Measurements from ENCODE around the gene NKX6-1.
A peak's percentile ranks its signal among the peaks of the same experiment; 100 is the strongest.

NKX6-1 gene

DNA sequence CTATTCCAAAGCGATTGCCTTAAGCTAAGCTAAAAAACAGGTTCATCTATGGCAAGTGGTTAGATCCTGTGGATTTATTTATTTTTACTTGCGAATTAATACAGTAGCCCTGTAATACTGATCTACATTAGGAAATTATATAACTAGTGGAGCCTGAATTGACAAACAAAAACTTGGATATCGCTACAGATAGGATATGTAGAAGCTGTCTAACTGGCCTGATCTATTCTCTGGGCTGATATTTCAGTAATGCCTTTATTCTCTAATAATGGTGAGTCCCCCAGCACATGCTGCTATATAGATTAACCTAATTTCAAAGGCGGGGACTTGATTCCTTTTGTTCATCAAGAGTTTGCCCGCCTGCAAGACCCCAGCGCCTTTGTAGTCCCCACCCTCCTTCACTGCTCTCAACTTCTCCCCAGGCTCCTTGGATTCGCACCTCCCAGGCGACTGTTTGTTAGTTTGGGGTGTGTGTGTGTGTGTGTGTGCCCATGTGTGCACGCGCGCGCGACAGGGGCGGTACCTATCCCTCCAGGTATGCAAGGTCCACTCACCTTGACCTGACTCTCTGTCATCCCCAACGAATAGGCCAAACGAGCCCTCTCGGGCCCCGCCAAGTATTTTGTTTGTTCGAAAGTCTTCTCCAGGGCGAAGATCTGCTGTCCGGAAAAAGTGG, 3.8 kb downstream of the NKX6-1 start:
- H3K9ac ChIP-seq (ENCODE audit: insufficient read length, low read depth): no peak overlapping the region
- no peaks in the 10 kb centered on the region for H3K36me3 ChIP-seq (ENCODE audit: insufficient read depth, insufficient read length, low read length)
- TF ChIP-seq SUZ12 (IDR thresholded peaks at IDR 0.05; ENCODE audit: extremely low read depth, insufficient read depth, insufficient read length): no peak
- TF ChIP-seq YY1 (IDR thresholded peaks at IDR 0.05; ENCODE audit: insufficient read depth, insufficient read length): no peak
- no peak for TF ChIP-seq ZNF274 (IDR thresholded peaks at IDR 0.05; ENCODE audit: low read depth, low read length)
- DNase-seq (ENCODE audit: low read depth, low spot score): no peak
- no peak overlapping the region for H3K4me3 ChIP-seq (ENCODE audit: insufficient read length, low read depth)
- no peaks in the 10 kb centered on the region for H3K9me3 ChIP-seq (ENCODE audit: insufficient read depth, low read length)
- H3K4me1 ChIP-seq (ENCODE audit: insufficient read depth, insufficient read length): peaks cover 3% of the 10 kb centered on the region
- peaks cover 95% of the 10 kb centered on the region for H3K27me3 ChIP-seq (ENCODE audit: insufficient read depth, insufficient read length)

- H3K9me3 ChIP-seq (ENCODE audit: insufficient read depth, low read length): no peaks in the 10 kb centered on the region
- H3K9ac ChIP-seq (ENCODE audit: insufficient read length, low read depth): no peak overlapping the region
- H3K27me3 ChIP-seq (ENCODE audit: insufficient read depth, insufficient read length): peaks cover 95% of the 10 kb centered on the region
- no peak for DNase-seq (ENCODE audit: low read depth, low spot score)
- peaks cover 3% of the 10 kb centered on the region for H3K4me1 ChIP-seq (ENCODE audit: insufficient read depth, insufficient read length)
- H3K4me3 ChIP-seq (ENCODE audit: insufficient read length, low read depth): no peak overlapping the region
- H3K36me3 ChIP-seq (ENCODE audit: insufficient read depth, insufficient read length, low read length): no peaks in the 10 kb centered on the region
- no peak for TF ChIP-seq YY1 (IDR thresholded peaks at IDR 0.05; ENCODE audit: insufficient read depth, insufficient read length)
- no peak for TF ChIP-seq ZNF274 (IDR thresholded peaks at IDR 0.05; ENCODE audit: low read depth, low read length)
- TF ChIP-seq SUZ12 (IDR thresholded peaks at IDR 0.05; ENCODE audit: extremely low read depth, insufficient read depth, insufficient read length): no peak
Observed at GRCh38 chr4:84494531-84494930, 4.6 kb downstream of the NKX6-1 start.

DNA sequence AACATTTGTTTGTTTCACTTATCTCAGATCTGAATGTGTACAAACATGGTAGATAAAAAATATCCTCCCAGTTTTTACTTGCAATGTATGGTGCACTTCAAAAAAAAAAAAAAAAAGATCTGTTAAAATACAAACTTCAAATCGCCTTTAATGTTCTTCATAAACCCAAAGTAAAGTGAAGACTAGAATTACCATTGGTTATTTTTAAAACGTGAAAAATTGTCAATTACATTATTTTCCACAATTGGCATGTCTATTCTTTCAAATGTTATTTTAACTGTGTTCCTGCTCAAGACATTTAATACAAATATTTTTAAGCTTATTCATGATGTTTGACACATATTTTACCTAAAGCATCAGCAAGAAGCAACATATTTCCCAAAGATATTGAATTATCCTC, 5.0 kb downstream of the NKX6-1 start:
- Histone ChIP-seq H3K9ac (ENCODE audit: insufficient read length, low read depth) (no peak overlapping the region), H3K4me1 (ENCODE audit: insufficient read depth, insufficient read length) (peaks cover 3% of the 10 kb centered on the region), H3K4me3 (ENCODE audit: insufficient read length, low read depth) (no peak overlapping the region), H3K9me3 (ENCODE audit: insufficient read depth, low read length) (no peaks in the 10 kb centered on the region), H3K36me3 (ENCODE audit: insufficient read depth, insufficient read length, low read length) (no peaks in the 10 kb centered on the region), H3K27me3 (ENCODE audit: insufficient read depth, insufficient read length) (peaks cover 100% of the 10 kb centered on the region)
- TF ChIP-seq ZNF274 (IDR thresholded peaks at IDR 0.05; ENCODE audit: low read depth, low read length) (no peak), SUZ12 (IDR thresholded peaks at IDR 0.05; ENCODE audit: extremely low read depth, insufficient read depth, insufficient read length) (no peak), YY1 (IDR thresholded peaks at IDR 0.05; ENCODE audit: insufficient read depth, insufficient read length) (no peak)
- no peak for DNase-seq (ENCODE audit: low read depth, low spot score)

DNA sequence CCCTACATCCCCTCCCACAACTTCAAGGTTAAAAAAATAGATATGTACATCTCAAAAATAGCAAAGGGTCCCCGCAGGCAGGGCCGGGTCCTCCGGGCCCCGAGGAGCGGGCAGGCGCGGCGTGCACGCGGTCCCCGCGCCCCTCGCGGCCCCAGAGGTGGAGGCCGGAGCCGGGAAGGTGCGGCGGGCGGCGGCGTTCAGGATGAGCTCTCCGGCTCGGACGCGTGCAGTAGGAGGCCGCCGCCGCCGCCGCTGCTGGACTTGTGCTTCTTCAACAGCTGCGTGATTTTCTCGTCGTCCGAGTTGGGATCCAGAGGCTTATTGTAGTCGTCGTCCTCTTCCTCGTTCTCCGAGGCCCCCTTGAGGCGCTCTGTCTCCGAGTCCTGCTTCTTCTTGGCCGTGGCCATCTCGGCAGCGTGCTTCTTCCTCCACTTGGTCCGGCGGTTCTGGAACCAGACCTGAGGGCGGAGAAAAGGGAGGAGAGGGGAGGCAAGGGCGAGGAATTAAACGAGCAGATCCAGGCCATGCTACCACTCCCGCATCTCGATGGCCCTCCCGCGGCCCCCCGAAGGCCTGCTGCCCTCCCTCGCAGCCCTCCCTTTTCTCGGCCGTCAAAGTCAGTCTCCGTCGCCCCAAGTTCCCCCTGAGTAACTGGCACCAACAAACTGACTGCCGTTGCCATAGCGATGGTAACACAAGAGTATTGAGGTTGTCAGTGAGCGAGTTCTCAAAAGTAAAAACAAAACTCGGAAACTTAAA, 5.8 kb downstream of the NKX6-1 start:
- Histone ChIP-seq H3K27me3 (ENCODE audit: insufficient read depth, insufficient read length) (peaks cover 96% of the 10 kb centered on the region), H3K4me1 (ENCODE audit: insufficient read depth, insufficient read length) (peaks cover 3% of the 10 kb centered on the region), H3K4me3 (ENCODE audit: insufficient read length, low read depth) (peak overlapping the region; percentile 32), H3K9ac (ENCODE audit: insufficient read length, low read depth) (peak overlapping the region; percentile 56), H3K9me3 (ENCODE audit: insufficient read depth, low read length) (no peaks in the 10 kb centered on the region), H3K36me3 (ENCODE audit: insufficient read depth, insufficient read length, low read length) (no peaks in the 10 kb centered on the region)
- TF ChIP-seq SUZ12 (IDR thresholded peaks at IDR 0.05; ENCODE audit: extremely low read depth, insufficient read depth, insufficient read length) (peak; percentile 70), ZNF274 (IDR thresholded peaks at IDR 0.05; ENCODE audit: low read depth, low read length) (no peak)
- no peak for DNase-seq (ENCODE audit: low read depth, low spot score)

GRCh38 chr4:84492737-84493091, 6.4 kb downstream of the NKX6-1 start:
- no peaks in the 10 kb centered on the region for H3K36me3 ChIP-seq (ENCODE audit: insufficient read depth, insufficient read length, low read length)
- DNase-seq (ENCODE audit: low read depth, low spot score): no peak
- peaks cover 3% of the 10 kb centered on the region for H3K4me1 ChIP-seq (ENCODE audit: insufficient read depth, insufficient read length)
- no peaks in the 10 kb centered on the region for H3K9me3 ChIP-seq (ENCODE audit: insufficient read depth, low read length)
- no peak overlapping the region for H3K9ac ChIP-seq (ENCODE audit: insufficient read length, low read depth)
- TF ChIP-seq ZNF274 (IDR thresholded peaks at IDR 0.05; ENCODE audit: low read depth, low read length) (no peak), YY1 (IDR thresholded peaks at IDR 0.05; ENCODE audit: insufficient read depth, insufficient read length) (no peak), SUZ12 (IDR thresholded peaks at IDR 0.05; ENCODE audit: extremely low read depth, insufficient read depth, insufficient read length) (no peak)
- H3K4me3 ChIP-seq (ENCODE audit: insufficient read length, low read depth): peak overlapping the region; percentile 32
- peaks cover 90% of the 10 kb centered on the region for H3K27me3 ChIP-seq (ENCODE audit: insufficient read depth, insufficient read length)

DNA sequence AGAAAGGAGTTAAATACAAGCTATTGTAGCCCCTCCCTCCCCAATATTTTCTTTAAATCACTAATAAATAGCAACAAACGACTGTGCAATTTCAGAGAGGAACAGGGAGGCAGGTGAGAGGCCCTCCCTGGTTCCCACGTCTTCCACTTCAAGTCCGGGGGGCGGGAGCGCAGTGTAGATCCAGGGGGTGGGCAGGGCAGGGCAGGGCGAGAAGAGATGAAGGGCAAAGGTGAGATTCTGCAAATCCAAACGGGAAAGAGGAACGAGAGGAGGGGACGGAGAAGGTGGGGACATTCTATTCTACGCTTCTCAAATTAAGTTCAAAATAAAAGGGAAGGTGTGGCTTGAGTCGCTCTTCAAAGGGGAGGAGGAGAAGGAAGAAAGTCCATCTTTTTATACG, 6.8 kb downstream of the NKX6-1 start:
- Histone ChIP-seq H3K9ac (ENCODE audit: insufficient read length, low read depth) (no peak overlapping the region), H3K4me3 (ENCODE audit: insufficient read length, low read depth) (peak overlapping the region; percentile 32), H3K36me3 (ENCODE audit: insufficient read depth, insufficient read length, low read length) (no peaks in the 10 kb centered on the region), H3K9me3 (ENCODE audit: insufficient read depth, low read length) (no peaks in the 10 kb centered on the region), H3K27me3 (ENCODE audit: insufficient read depth, insufficient read length) (peaks cover 86% of the 10 kb centered on the region), H3K4me1 (ENCODE audit: insufficient read depth, insufficient read length) (peaks cover 3% of the 10 kb centered on the region)
- TF ChIP-seq ZNF274 (IDR thresholded peaks at IDR 0.05; ENCODE audit: low read depth, low read length) (no peak), SUZ12 (IDR thresholded peaks at IDR 0.05; ENCODE audit: extremely low read depth, insufficient read depth, insufficient read length) (no peak), YY1 (IDR thresholded peaks at IDR 0.05; ENCODE audit: insufficient read depth, insufficient read length) (no peak)
- DNase-seq (ENCODE audit: low read depth, low spot score): no peak

- no peak for DNase-seq (ENCODE audit: low read depth, low spot score)
- Histone ChIP-seq H3K9ac (ENCODE audit: insufficient read length, low read depth) (no peak overlapping the region), H3K4me3 (ENCODE audit: insufficient read length, low read depth) (no peak overlapping the region), H3K9me3 (ENCODE audit: insufficient read depth, low read length) (no peaks in the 10 kb centered on the region), H3K36me3 (ENCODE audit: insufficient read depth, insufficient read length, low read length) (no peaks in the 10 kb centered on the region), H3K4me1 (ENCODE audit: insufficient read depth, insufficient read length) (peaks cover 3% of the 10 kb centered on the region), H3K27me3 (ENCODE audit: insufficient read depth, insufficient read length) (peaks cover 78% of the 10 kb centered on the region)
- TF ChIP-seq ZNF274 (IDR thresholded peaks at IDR 0.05; ENCODE audit: low read depth, low read length) (no peak), SUZ12 (IDR thresholded peaks at IDR 0.05; ENCODE audit: extremely low read depth, insufficient read depth, insufficient read length) (no peak), YY1 (IDR thresholded peaks at IDR 0.05; ENCODE audit: insufficient read depth, insufficient read length) (no peak)
Observed at GRCh38 chr4:84491481-84491880, 7.6 kb downstream of the NKX6-1 start.

All from NT2/D1 (cell line).